Neural crest cell (in vitro differentiated cells): ENCODE data around the gene BGLAP. TPM values are rescaled to one million over a fixed set of nuclear protein-coding genes. Genes with fewer than 3 reads are reported as not detected.

ENCODE experiments used
- DNase-seq: peaks from one replicate; pipeline ENCODE4 v3.0.0; 2021; ENCODE audit warnings: low read depth, mixed read lengths, low spot score
- H3K27ac Mint-ChIP-seq: one replicate; pipeline ENCODE4 v1.8.0; 2021; ENCODE audit warnings: mild to moderate bottlenecking, mixed read lengths; ENCODE audit not compliant: unreplicated experiment
- H3K27me3 Mint-ChIP-seq: 2 replicates; pipeline ENCODE4 v1.8.0; 2021; ENCODE audit warnings: low read depth, mild to moderate bottlenecking, mixed read lengths
- H3K36me3 Mint-ChIP-seq: 2 replicates; pipeline ENCODE4 v1.8.0; 2021; ENCODE audit warnings: low read depth, mild to moderate bottlenecking, mixed read lengths
- H3K4me1 Mint-ChIP-seq: 2 replicates; pipeline ENCODE4 v1.8.0; 2021; ENCODE audit warnings: mixed read lengths
- H3K4me3 Mint-ChIP-seq: one replicate; pipeline ENCODE4 v1.8.0; 2021; ENCODE audit warnings: mild to moderate bottlenecking, mixed read lengths
- H3K9me3 Mint-ChIP-seq: 2 replicates; pipeline ENCODE4 v1.8.0; 2021; ENCODE audit warnings: mixed read lengths
- long read RNA-seq: library from polyadenylated mRNA; unstranded; transcript quantifications from one replicate; pipeline ENCODE4 v2.0.0, GENCODE V29; 2020
- total RNA-seq: library from RNA; stranded (reverse); gene quantifications from 2 replicates; pipeline ENCODE4 v1.2.1, GENCODE V29; 2021
- TF ChIP-seq, protein P1 (sequence below): fragments of 200-600 bp; sonication (generic); conservative IDR thresholded peaks from 2 replicates; pipeline ENCODE4 v1.5.0; 2021; ENCODE audit warnings: antibody characterized with exemption, mild to moderate bottlenecking

BGLAP gene
- total RNA-seq, result 2.5 and 3.0 TPM in 2 replicates
- long read RNA-seq, result 0 reads

- TF ChIP-seq, protein P1, sequence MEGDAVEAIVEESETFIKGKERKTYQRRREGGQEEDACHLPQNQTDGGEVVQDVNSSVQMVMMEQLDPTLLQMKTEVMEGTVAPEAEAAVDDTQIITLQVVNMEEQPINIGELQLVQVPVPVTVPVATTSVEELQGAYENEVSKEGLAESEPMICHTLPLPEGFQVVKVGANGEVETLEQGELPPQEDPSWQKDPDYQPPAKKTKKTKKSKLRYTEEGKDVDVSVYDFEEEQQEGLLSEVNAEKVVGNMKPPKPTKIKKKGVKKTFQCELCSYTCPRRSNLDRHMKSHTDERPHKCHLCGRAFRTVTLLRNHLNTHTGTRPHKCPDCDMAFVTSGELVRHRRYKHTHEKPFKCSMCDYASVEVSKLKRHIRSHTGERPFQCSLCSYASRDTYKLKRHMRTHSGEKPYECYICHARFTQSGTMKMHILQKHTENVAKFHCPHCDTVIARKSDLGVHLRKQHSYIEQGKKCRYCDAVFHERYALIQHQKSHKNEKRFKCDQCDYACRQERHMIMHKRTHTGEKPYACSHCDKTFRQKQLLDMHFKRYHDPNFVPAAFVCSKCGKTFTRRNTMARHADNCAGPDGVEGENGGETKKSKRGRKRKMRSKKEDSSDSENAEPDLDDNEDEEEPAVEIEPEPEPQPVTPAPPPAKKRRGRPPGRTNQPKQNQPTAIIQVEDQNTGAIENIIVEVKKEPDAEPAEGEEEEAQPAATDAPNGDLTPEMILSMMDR, result no peak
- H3K27ac Mint-ChIP-seq, result peak within 1 kb of the TSS; percentile 67
- peak within 1 kb of the TSS; percentile 66 for H3K4me3 Mint-ChIP-seq
- H3K9me3 Mint-ChIP-seq, result no peaks in the 10 kb centered on the region
- H3K4me1 Mint-ChIP-seq, result peaks cover 5% of the 10 kb centered on the region
- no peak for DNase-seq
- H3K27me3 Mint-ChIP-seq, result peaks cover 19% of the 10 kb centered on the region
- peaks cover 6% of the 10 kb centered on the region for H3K36me3 Mint-ChIP-seq
These were observed at the start of gene BGLAP for GRCh38 chr1:156241926-156242325. TSS of gene BGLAP (plus strand) at chr1:156242184. CDS start at chr1:156242232, 48 bp downstream.

GRCh38 chr1:156193208-156193487, 48.8 kb upstream of the BGLAP start:
- Mint-ChIP-seq H3K4me1 (peaks cover 19% of the 10 kb centered on the region), H3K27ac (peak overlapping the region; percentile 95), H3K36me3 (peaks cover 5% of the 10 kb centered on the region), H3K4me3 (peak overlapping the region; percentile 98), H3K9me3 (peaks cover 6% of the 10 kb centered on the region), H3K27me3 (no peaks in the 10 kb centered on the region)
- DNase-seq, result no peak
- TF ChIP-seq, protein P1, result no peak

DNA sequence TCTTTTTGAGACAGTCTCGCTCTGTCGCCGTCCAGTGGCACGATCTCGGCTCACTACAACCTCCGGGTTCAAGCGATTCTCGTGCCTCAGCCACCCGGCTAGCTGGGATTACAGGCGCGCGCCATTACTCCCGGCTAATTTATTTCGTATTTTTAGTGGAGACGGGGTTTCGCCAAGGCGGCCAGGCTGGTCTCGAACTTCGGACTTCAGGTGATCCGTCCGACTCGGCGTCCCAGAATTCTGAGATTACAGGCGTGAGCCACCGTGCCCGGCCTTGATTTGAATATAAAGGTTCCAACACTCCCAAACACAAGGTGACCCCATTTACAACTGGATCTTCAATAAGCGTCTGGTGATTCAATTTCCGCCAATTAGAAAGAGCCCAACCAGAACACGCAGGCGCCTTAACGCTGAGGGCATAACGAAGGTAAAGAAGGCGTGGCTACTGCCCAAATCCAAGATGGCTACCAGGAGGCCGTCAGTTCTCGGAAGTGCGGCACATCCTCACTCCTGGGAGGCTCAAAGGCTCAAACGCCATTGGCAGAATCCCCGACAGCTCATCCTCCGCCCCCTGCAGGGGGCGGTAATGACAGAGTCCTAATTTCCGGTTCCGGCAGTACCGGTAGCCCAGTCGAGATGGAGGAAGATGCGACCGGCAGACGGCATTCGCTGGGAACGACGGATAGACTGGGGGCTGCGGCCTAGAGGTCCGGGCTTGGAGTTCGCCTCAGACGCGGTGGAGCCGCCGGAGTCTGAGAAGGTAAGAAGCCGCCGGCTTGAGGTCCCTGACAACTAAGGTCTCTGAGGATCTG, 48.3 kb upstream of the BGLAP start, which contains the start of gene SLC25A44:
Gene SLC25A44, plus strand, starts transcription at position 617 of the 812 bp plus-strand sequence. CDS start 5,744 bp downstream, outside the sequence.
- peaks cover 5% of the 10 kb centered on the region for H3K36me3 Mint-ChIP-seq
- H3K9me3 Mint-ChIP-seq, result peaks cover 6% of the 10 kb centered on the region
- DNase-seq, result peak; percentile 94
- TF ChIP-seq, protein P1, result peak; percentile 72
- H3K4me1 Mint-ChIP-seq, result peaks cover 19% of the 10 kb centered on the region
- peak within 1 kb of the TSS; percentile 98 for H3K4me3 Mint-ChIP-seq
- peak within 1 kb of the TSS; percentile 96 for H3K27ac Mint-ChIP-seq
- no peaks in the 10 kb centered on the region for H3K27me3 Mint-ChIP-seq

DNA sequence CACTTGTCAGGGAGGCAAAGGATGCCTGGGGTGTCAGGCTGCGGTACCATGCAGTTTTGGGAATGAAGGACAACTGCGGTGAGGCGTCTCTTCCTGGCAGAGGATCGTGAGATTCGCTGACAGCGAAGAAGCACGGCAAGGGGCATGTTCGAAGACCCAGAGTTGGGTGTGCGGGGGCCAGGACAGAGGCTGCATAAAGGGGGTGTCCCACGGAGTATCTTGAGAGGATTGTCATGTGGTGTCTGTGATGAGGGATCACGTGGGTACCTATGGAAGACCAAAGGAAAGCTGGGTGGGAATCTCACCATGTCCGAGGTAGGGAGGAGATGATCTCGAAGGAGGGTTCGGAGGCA, 47.7 kb upstream of the BGLAP start:
- TF ChIP-seq, protein P1, result no peak
- DNase-seq, result no peak
- H3K9me3 Mint-ChIP-seq, result peaks cover 3% of the 10 kb centered on the region
- peak overlapping the region; percentile 96 for H3K27ac Mint-ChIP-seq
- H3K4me1 Mint-ChIP-seq, result peaks cover 19% of the 10 kb centered on the region
- peak overlapping the region; percentile 98 for H3K4me3 Mint-ChIP-seq
- peaks cover 5% of the 10 kb centered on the region for H3K36me3 Mint-ChIP-seq
- H3K27me3 Mint-ChIP-seq, result no peaks in the 10 kb centered on the region

DNA sequence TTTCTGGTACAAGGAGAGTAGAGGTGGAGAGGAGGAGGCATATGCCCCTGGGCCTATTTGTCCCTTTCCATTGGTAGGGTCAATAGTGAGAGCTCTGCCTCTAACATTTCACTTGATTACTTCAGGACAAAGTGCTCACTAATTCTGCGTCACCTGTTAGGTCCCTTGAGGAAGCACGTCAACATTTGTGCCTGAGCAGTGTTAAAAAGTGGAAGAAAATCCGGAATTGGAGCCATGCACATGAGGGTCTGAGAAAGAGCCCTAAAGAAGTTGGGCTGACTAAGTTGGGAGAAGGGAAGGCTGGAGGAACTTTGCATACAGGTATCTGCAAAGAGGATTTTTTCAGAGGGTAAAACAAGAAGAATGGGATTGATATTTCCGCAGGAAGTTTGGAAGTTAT, 46.1 kb upstream of the BGLAP start:
- Mint-ChIP-seq H3K4me1 (peaks cover 19% of the 10 kb centered on the region), H3K4me3 (peak overlapping the region; percentile 60), H3K9me3 (no peaks in the 10 kb centered on the region), H3K36me3 (peaks cover 9% of the 10 kb centered on the region), H3K27ac (no peak overlapping the region), H3K27me3 (no peaks in the 10 kb centered on the region)
- TF ChIP-seq, protein P1, result no peak
- no peak for DNase-seq
